ENCODE measurements around the gene SLC26A9.

The SLC26A9 gene

GRCh38 chr1:205972491-205973168 is 29.4 kb upstream of the SLC26A9 start:
- FAIRE-seq (no peak), DNase-seq (ENCODE audit: insufficient read length) (no peak)
- TF ChIP-seq TAF1 (IDR thresholded peaks at IDR 0.05; ENCODE audit: borderline replicate concordance, low read depth, low read length) (no peak), POLR2A (IDR thresholded peaks at IDR 0.05; ENCODE audit: low read depth, low read length) (no peak)

- TF ChIP-seq POLR2AphosphoS5 (IDR thresholded peaks at IDR 0.05; ENCODE audit: low read depth, low read length) (no peak), TAF1 (IDR thresholded peaks at IDR 0.05; ENCODE audit: borderline replicate concordance, low read depth, low read length) (no peak), POLR2A (IDR thresholded peaks at IDR 0.05; ENCODE audit: low read depth, low read length) (no peak)
- DNase-seq (ENCODE audit: insufficient read length), result no peak
- FAIRE-seq, result no peak
These were observed 28.8 kb upstream of the SLC26A9 start for GRCh38 chr1:205972081-205972480.

- TF ChIP-seq TAF1 (IDR thresholded peaks at IDR 0.05; ENCODE audit: borderline replicate concordance, low read depth, low read length) (no peak), POLR2AphosphoS5 (IDR thresholded peaks at IDR 0.05; ENCODE audit: low read depth, low read length) (no peak), POLR2A (IDR thresholded peaks at IDR 0.05; ENCODE audit: low read depth, low read length) (no peak)
- DNase-seq (ENCODE audit: insufficient read length) (no peak), FAIRE-seq (no peak)
These were observed 27.8 kb upstream of the SLC26A9 start for GRCh38 chr1:205971082-205971481.

GRCh38 chr1:205970486-205970885 is 27.2 kb upstream of the SLC26A9 start:
- no peak for DNase-seq (ENCODE audit: insufficient read length)

GRCh38 chr1:205969229-205969628 is 26.0 kb upstream of the SLC26A9 start:
- no peak for TF ChIP-seq POLR2AphosphoS5 (IDR thresholded peaks at IDR 0.05; ENCODE audit: low read depth, low read length)
- TF ChIP-seq POLR2A (IDR thresholded peaks at IDR 0.05; ENCODE audit: low read depth, low read length), result no peak
- no peak for TF ChIP-seq TAF1 (IDR thresholded peaks at IDR 0.05; ENCODE audit: borderline replicate concordance, low read depth, low read length)
- DNase-seq (ENCODE audit: insufficient read length) (no peak), FAIRE-seq (no peak)

More at GRCh38 chr1:205970486-205970885, 27.2 kb upstream of the SLC26A9 start:
- no peak for TF ChIP-seq TAF1 (IDR thresholded peaks at IDR 0.05; ENCODE audit: borderline replicate concordance, low read depth, low read length)
- TF ChIP-seq POLR2AphosphoS5 (IDR thresholded peaks at IDR 0.05; ENCODE audit: low read depth, low read length), result no peak
- TF ChIP-seq POLR2A (IDR thresholded peaks at IDR 0.05; ENCODE audit: low read depth, low read length), result no peak
- no peak for FAIRE-seq

GRCh38 chr1:205967554-205968335 is 24.5 kb upstream of the SLC26A9 start:
- no peak for DNase-seq (ENCODE audit: insufficient read length)
- no peak for TF ChIP-seq TAF1 (IDR thresholded peaks at IDR 0.05; ENCODE audit: borderline replicate concordance, low read depth, low read length)
- TF ChIP-seq POLR2A (IDR thresholded peaks at IDR 0.05; ENCODE audit: low read depth, low read length), result no peak
- no peak for TF ChIP-seq POLR2AphosphoS5 (IDR thresholded peaks at IDR 0.05; ENCODE audit: low read depth, low read length)
- FAIRE-seq, result no peak

- no peak for FAIRE-seq
- no peak for TF ChIP-seq TAF1 (IDR thresholded peaks at IDR 0.05; ENCODE audit: borderline replicate concordance, low read depth, low read length)
- TF ChIP-seq POLR2AphosphoS5 (IDR thresholded peaks at IDR 0.05; ENCODE audit: low read depth, low read length), result no peak
- no peak for TF ChIP-seq POLR2A (IDR thresholded peaks at IDR 0.05; ENCODE audit: low read depth, low read length)
- DNase-seq (ENCODE audit: insufficient read length), result no peak
These were observed 22.0 kb upstream of the SLC26A9 start for GRCh38 chr1:205965036-205965884.

- TF ChIP-seq POLR2AphosphoS5 (IDR thresholded peaks at IDR 0.05; ENCODE audit: low read depth, low read length) (no peak), POLR2A (IDR thresholded peaks at IDR 0.05; ENCODE audit: low read depth, low read length) (no peak), TAF1 (IDR thresholded peaks at IDR 0.05; ENCODE audit: borderline replicate concordance, low read depth, low read length) (no peak)
- FAIRE-seq (no peak), DNase-seq (ENCODE audit: insufficient read length) (no peak)
These were observed 20.3 kb upstream of the SLC26A9 start for GRCh38 chr1:205963352-205964155.

GRCh38 chr1:205962821-205963221 is 19.6 kb upstream of the SLC26A9 start:
- TF ChIP-seq TAF1 (IDR thresholded peaks at IDR 0.05; ENCODE audit: borderline replicate concordance, low read depth, low read length) (no peak), POLR2AphosphoS5 (IDR thresholded peaks at IDR 0.05; ENCODE audit: low read depth, low read length) (no peak), POLR2A (IDR thresholded peaks at IDR 0.05; ENCODE audit: low read depth, low read length) (no peak)
- DNase-seq (ENCODE audit: insufficient read length) (no peak), FAIRE-seq (no peak)

- no peak for FAIRE-seq
- DNase-seq (ENCODE audit: insufficient read length), result no peak
- TF ChIP-seq TAF1 (IDR thresholded peaks at IDR 0.05; ENCODE audit: borderline replicate concordance, low read depth, low read length) (no peak), POLR2AphosphoS5 (IDR thresholded peaks at IDR 0.05; ENCODE audit: low read depth, low read length) (no peak), POLR2A (IDR thresholded peaks at IDR 0.05; ENCODE audit: low read depth, low read length) (no peak)
These were observed 18.9 kb upstream of the SLC26A9 start for GRCh38 chr1:205961991-205962820.
